Limb (tissue), 2 donors: ENCODE measurements around the gene EPN1.

Experiments used
- DNase-seq, 2 donors: peaks; one replicate each; pipeline ENCODE4 v3.0.0-alpha.2; 2016; ENCODE audit errors: extremely low spot score in 2 of 2

The EPN1 gene

DNA sequence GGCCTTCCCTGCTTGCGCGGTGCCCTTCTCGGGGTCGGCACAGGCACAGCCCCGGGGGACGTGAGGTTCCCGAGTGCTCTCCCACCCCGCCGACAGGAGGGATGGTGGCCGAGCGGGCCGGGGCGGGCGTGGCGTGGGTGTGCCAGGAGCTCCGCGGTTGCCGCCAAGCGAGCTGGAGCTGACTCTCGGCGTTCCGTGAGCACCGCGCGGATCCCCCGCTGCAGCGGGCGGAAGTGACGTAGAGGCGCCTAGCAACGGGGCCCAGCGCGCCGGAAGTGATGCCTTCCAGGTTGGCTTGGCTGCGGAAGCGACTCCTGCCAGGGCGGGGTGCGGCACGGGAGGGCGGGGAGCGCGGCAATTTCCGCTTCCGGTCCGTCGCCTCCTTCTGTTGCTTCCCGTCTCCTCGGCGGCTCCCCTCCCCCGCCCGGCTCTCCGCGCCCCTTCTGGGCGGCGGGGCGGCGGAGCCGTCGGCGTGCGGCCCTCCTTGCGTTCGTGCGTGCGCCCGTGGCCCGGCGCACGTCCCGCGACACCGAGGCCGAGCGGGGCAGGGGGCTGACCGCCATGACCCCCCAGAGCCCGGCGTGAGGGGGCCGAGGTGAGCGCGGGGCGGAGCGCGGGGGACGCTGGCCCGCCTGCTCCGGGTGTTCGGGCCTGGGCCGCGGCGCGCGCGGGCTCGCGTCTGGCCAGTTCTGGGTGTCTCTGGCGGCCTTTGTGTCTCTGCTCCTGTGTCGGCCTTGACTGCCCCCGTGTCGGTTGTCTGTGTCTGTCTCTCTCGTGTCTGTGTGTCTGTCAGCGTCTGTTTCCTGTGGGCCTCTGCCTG lies at the start of gene EPN1:
Gene EPN1, plus strand, starts transcription at position 386 of the 820 bp plus-strand sequence. CDS start 3,402 bp downstream, outside the sequence.
- DNase-seq, result peak; percentile 96 to 98

DNA sequence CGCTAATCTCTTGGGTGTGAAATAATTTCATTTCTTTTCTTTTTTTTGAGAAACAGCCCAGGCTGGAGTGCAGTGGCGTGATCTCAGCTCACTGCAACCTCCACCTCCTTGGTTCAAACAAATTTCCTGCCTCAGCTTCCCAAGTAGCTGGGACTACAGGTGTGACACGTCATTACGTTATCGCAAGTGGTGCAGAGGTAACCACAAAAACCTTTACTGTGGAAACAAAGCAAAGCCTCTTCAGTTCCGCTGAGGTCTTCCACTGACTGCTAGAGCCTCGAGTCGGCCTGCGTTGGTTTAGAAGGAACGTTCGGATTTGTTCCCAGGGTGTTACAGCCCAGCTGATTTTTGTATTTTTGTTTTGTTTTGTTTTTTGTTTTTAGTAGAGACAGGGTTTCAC lies 48.7 kb upstream of the EPN1 start:
- no peak for DNase-seq

DNA sequence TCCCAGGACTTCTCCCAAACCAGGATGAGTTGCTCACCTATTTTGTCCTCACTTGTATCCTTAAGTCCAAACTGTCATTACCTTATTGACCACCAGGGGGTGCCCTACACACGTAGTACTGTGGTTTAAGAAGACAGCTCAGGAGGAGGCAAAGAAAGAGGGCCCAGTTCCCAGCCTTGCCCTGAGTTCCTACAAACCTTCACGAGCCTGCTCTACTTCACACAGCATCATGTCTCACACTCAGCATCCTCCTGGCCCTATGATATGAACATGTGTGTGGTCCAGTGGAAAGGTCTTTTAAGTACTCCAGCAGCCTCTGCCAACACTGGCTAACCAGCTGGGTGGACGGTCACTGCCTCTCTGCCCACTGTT lies 42.6 kb upstream of the EPN1 start:
- peak; percentile 85 to 88 for DNase-seq

GRCh38 chr19:55633861-55634260 lies 41.2 kb upstream of the EPN1 start:
- no peak for DNase-seq

DNA sequence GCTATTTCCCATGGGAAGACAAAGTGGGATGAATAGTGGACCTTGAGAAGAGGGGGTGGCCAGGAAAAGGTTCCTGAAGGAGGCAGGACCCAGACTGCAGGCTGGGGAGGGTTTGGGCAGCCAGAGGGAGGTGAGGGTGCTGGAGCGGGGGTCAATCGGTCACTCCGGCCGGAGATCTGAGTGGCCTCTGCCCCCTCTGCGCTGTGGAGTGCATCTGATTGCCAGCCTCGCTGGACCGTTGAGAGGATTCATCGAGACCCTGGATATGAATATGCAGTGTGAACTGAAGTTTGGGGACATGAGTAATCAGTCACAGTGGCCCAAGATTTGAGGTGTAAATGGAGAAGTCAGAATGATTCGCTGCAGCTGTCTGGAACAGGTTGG lies 39.7 kb upstream of the EPN1 start:
- DNase-seq, result no peak

DNA sequence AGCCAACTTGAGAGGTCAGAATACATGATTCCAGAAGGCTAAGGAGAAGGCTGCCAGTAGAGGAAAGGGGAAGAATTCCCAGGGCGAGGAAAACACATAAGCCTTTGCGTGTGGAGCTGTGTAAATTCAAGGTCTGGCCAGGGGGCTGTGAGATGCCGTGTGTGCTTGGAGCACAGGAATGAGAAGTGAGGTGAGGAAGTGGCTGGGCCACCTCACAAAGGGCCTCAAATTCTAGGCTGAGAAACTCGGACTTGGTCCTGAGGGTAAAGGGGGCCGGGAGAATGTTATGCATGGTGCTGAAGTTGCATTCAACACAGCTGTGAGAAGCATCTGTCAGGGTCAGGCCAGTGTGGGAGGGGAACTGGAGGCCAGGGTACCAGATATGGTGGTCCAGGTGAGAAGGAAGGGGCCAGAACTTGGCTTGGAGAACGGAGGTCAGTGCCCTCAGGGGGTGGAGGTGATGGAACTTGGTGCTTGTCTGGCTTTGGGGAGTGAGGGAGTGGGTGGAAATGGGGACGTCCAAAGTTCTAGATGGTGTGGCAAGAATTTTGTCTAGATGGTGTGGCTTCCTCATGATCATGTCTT lies 39.1 kb upstream of the EPN1 start:
- no peak for DNase-seq

- DNase-seq, result no peak
These were observed 38.3 kb upstream of the EPN1 start for GRCh38 chr19:55636723-55637122.

- DNase-seq, result no peak
These were observed 37.5 kb upstream of the EPN1 start for GRCh38 chr19:55637534-55637933.

DNA sequence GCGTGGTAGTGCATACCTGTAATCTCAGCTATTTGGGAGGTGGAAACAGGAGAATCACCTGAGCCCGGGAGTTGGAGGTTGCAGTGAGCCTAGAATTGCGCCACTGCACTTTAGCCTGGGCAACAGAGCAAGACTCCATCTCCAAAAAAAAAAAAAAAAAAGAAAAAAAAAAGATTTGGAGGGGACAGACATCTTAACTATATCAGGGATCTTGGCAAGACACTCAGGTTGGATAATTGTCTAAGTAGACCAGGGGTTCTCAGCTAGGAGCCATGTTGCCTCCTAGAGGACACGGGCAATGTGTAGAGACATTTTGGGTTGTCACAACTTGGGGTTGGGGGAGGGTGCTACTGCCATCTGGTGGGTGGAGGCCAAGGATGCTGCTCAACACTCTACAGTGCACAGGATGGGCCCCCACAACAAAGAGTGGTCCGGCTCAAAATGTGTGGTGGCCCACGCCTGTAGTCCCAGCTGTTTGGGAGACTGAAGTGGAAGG lies 36.1 kb upstream of the EPN1 start:
- peak in 1 of 2 donors; percentile 48 for DNase-seq

- DNase-seq, result peak; percentile 54 to 85
These were observed 34.9 kb upstream of the EPN1 start for GRCh38 chr19:55640043-55640576.

DNA sequence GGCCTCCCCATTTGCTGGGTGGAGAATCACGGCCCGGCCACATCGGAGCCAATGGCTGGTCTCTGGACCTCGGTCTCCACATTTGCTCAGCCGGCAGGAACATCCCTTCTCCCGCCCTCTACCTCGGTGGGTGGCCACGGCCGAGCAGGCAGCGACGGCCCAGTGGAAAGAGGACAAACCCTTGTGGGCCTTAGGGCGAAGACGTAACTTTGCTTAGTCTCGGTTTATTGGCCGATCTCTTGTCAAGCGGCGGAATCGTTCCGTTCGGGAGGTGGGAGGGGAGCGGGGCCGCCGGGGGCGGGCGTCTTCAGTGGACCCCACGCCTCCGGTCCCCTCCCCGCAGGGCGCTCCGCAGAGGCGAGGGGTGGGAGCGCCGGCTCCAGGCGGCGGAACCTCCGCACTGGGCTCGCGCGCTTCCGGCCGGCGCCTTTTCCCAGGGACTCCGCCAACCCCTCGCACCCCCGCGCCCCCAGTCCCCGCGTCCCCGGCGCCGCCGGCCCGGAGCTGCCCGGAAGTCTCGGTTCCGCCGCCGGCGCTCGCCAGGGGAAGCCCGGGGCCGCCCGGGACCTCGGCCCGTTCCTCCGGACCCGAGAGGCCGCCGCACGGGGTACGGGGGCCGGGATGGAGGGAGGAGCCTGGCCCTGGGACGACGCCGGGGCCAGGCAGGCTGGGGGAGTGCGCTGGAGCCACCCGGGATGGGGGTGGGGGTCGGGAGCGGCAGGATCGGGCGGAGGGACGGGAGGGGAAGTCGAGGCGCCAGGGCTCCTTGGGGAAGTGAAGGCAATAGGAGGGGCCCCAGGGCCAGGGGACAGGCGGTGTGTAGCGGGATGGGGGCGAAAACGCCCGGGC lies 34.2 kb upstream of the EPN1 start, which contains the start of gene ZNF580:
Gene ZNF580, plus strand, starts transcription at position 426 of the 849 bp plus-strand sequence. CDS start 1,507 bp downstream, outside the sequence.
- peak; percentile 75 to 86 for DNase-seq

GRCh38 chr19:55641426-55642152 lies 33.4 kb upstream of the EPN1 start:
- no peak for DNase-seq

GRCh38 chr19:55642153-55643002 lies 32.6 kb upstream of the EPN1 start:
- peak in 1 of 2 donors; percentile 48 for DNase-seq

DNA sequence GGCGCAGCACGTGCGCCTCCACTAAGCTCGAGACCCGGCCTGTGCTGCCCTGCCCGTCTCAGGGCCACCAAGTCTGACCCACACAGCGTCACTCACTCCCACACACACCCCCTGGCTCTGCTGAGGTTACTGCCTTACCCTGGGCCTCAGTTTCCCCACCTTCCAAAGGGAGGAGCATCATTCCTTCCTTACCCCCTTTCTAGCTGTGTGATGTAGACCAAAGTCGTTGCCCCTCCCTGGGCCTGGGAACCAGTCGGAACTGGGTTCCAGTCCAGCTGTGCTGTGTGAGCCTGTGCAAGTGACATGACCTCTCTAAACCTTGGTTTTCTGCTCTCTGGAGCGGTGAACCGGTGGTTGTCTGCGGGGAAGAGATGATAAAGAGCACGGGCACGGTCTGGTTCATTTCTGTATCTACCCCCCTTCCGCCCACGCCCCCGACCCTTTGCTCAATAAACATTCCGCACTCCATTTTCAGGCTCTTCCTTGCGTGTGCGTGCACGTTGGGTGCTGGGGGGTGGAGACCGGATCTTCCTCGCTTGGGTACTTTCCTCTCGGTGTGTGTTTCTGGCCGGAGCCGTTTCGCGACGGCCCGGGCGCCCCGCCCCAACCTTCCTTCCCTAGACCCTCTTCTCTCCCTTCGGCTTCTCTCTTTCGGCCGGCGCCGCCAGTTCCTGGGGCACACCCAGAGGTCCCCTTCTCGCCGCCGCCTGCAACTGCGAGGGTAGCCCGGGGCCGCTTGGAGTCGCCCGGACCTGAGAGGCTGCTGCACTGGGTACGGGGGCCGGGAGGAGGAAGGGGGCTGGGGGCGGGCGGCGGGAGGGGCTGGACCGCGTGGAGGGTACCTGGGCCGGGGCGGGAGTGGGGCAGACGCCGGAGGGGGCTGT lies 31.8 kb upstream of the EPN1 start, which contains the start of gene ZNF581:
Gene ZNF581, plus strand, starts transcription at position 647 of the 884 bp plus-strand sequence. CDS start 923 bp downstream, outside the sequence.
- DNase-seq, result peak; percentile 62 to 84

GRCh38 chr19:55643887-55644176 lies 31.2 kb upstream of the EPN1 start:
- no peak for DNase-seq

- no peak for DNase-seq
These were observed 30.7 kb upstream of the EPN1 start for GRCh38 chr19:55644191-55644833.

DNA sequence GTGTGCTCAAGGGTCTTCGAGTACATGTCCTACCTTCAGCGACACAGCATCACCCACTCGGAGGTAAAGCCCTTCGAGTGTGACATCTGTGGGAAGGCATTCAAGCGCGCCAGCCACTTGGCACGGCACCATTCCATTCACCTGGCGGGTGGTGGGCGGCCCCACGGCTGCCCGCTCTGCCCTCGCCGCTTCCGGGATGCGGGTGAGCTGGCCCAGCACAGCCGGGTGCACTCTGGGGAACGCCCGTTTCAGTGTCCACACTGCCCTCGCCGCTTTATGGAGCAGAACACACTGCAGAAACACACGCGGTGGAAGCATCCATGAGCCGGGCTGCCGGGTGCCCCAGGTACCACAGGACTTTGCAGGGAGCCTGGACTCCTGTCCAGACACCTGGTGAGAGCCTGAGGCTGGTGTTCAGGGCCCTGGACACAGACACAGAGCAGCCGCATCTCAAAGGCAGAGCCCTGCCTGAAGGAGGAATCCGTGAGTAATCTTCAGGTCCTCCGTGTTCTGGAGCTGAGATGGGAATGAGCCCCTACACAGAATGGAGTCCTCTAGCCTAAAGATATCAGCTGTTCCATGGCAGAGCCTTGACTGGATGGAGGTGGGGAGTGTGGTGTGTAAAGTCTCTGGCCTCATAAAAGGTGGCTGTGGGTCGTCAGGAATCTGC lies 30.0 kb upstream of the EPN1 start:
- no peak for DNase-seq

DNA sequence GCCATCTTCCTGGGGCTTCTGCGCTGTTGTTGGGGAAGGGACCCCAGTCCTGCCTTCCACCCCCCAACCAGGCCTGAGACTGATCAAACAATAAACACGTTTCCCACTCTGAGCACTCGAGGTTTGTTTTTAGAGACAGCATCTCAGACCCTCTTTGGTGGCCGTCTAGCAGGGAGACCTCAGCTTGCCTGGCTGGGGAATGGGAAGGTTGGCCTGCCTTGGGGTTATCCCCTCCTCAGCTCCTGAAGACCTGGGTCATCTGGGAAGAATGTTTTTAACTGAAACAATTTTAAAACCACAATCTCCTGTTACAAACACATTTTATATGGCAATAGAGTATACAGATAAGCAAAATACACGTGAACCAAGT lies 29.5 kb upstream of the EPN1 start:
- no peak for DNase-seq
